GM13976 (cell line): ENCODE data around the gene INTS6.
A peak's percentile ranks its signal among the peaks of the same experiment; 100 is the strongest.

Experiments
- DNase-seq: peaks from one replicate; pipeline ENCODE4 v3.0.0; 2012; ENCODE audit warnings: low spot score
- CTCF ChIP-seq: IDR thresholded peaks from 2 replicates; pipeline ENCODE4 v1.5.1; 2012; ENCODE audit warnings: borderline replicate concordance, mild to moderate bottlenecking; ENCODE audit not compliant: insufficient read depth; ENCODE audit errors: extremely low read depth, missing control alignments, control extremely low read depth
- in situ Hi-C: fragments of 300-500 bp; cut with MboI; formaldehyde crosslinking; loops from one replicate; pipeline ENCODE4 v1.12.0; 2022; ENCODE audit warnings: low sequenced_read_pairs, mixed read lengths, inconsistent platforms; ENCODE audit not compliant: unreplicated experiment

INTS6 gene

GRCh38 chr13:51457086-51457815, 4.4 kb upstream of the INTS6 start:
- DNase-seq: no peak

DNA sequence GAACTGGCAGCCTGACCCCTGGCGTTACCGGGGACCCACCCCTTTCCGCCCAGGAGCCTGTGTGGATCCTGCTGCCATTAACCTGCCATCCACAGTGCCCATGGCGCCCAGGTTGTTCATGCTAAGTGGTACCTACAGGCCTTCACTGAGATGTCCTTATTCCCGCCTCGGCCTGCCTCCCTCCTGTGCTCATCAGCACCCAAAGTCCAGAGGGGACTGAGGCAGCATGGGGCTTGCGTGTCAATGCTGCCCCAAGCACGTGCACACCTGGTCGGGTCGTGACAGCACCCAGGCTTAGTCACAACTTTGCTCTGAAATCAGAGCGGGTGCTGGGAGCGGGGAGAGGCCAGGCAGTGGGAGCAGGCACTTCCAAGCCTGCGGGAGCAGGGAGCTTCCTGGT, 3.7 kb upstream of the INTS6 start:
- in situ Hi-C loops: no loop called here
- no peak for TF ChIP-seq CTCF
- no peak for DNase-seq

More at GRCh38 chr13:51457086-51457815, 4.4 kb upstream of the INTS6 start:
- in situ Hi-C loops: no loop called here
- no peak for TF ChIP-seq CTCF

- DNase-seq: no peak
- no peak for TF ChIP-seq CTCF
- in situ Hi-C loops: no loop called here
Observed at GRCh38 chr13:51455532-51455931, 2.7 kb upstream of the INTS6 start.

DNA sequence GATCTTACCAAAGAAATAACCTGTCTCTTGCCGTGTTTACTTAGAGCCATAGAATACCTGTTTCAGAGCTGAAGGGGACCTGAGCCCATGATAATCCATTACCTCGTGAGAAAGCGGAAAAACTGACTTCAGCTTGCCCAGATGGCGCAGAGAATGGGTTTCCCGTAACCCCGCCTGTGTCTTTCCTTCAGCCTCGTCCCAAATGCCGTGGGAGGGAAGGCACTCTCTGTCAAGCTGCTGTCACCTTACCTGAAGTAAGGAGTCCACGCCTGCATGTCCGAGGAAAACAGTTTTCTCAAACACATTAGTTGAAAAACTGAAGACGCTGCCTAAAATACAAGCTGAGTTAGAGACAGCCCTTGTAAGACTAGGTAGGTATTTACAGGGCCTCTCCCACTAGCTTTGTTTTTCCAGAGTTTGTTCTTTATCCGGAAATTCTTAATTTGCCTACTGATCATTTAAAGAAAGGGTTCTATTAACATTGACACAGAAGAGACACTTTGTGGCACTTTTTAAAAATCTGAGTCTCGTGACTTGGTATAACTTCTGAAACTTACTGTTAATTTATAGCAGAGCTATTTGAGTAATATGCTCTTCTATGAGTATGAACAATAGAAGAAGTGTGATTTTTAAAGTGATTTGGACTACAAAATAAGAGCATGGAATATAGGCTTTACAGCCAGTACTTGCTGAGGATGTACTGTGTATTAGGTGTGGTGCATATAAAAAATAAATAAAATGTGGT, 1.3 kb upstream of the INTS6 start:
- DNase-seq: peak; percentile 44

DNA sequence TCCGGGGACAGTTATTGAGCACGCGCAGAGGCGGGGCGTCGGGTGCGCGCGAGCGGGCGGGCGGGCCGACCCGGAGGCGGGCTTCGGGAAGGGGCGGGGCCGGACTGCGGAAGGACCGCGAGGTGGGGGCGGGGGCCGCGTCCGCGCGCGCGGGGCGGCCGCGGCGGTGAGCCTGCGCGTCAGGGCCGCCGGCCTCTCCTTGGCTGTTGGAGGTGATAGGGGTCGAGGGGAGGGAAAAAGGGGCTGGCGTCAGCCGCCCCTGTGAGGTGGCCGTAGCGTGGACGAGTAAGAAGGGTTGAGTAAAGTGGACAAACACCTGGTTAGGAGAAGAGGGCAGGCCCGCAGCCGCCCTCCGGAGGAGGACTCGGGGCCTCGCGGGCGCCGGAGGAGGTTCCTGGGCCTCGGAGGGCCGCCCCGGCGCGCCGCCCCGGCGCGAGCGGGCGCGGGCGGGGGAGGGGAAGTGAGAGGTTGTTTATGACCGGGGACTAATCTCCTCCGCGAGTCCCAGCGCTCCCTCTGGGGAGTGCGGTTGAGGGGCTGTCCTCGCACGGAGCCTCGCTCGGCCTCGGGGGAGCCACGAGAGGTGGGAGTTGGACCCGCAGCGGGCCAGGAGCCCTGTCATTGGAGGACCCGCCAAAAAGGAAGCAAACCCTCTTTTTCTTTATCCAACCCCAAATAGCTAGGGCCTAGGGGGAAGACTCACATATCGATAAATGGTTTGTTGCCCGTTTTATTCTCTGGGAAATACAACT, 547 bp upstream of the INTS6 start:
- DNase-seq: peak; percentile 96
- in situ Hi-C loops: no loop called here
- TF ChIP-seq CTCF: no peak

More for the DNA sequence above, 1.3 kb upstream of the INTS6 start:
- in situ Hi-C loops: no loop called here
- no peak for TF ChIP-seq CTCF
